Esophagus muscularis mucosa (tissue), 3 donors: Measurements from ENCODE around the gene MTOR.

Source experiments
- CTCF ChIP-seq, 3 experiments: fragments of 200-600 bp in 2 of 3; fragments of 450-650 bp in 1 of 3; sonication (generic) in 2 of 3; IDR thresholded peaks; one replicate each; pipeline ENCODE4 v1.5.1; 2017 to 2019; ENCODE audit warnings: antibody characterized with exemption in 3 of 3, mild to moderate bottlenecking in 2 of 3, moderate library complexity in 1 of 3
- POLR2AphosphoS5 ChIP-seq, 2 donors: sonication (generic); formaldehyde crosslinking; IDR thresholded peaks; one replicate each; pipeline ENCODE4 v1.6.1; 2017; ENCODE audit warnings: antibody characterized with exemption in 2 of 2

- TF ChIP-seq CTCF (IDR thresholded peaks at IDR 0.05) (no peak), POLR2AphosphoS5 (IDR thresholded peaks at IDR 0.05) (no peak)
Observed at GRCh38 chr1:11125931-11126330, 136.4 kb downstream of the MTOR start.
